Uterus (tissue), 4 donors: ENCODE data around the gene CDH13. TPM values are rescaled to one million over a fixed set of nuclear protein-coding genes. Genes with fewer than 3 reads are reported as not detected.

Experiments used
- DNase-seq, 2 donors: peaks; one replicate each; pipeline ENCODE4 v3.0.0-alpha.2; 2019 to 2020
- H3K27ac ChIP-seq, 2 donors: fragments of 200-600 bp; sonication (generic); 1 replicate in 1 of 2; 2 replicates in 1 of 2; pipeline ENCODE4 v1.5.1; 2016 to 2018
- H3K27me3 ChIP-seq, 2 donors: fragments of 200-600 bp; sonication (generic); one replicate each; pipeline ENCODE4 v1.5.1; 2018 to 2019; ENCODE audit warnings: control low read depth in 1 of 2
- H3K36me3 ChIP-seq, 2 donors: fragments of 200-600 bp; sonication (generic); one replicate each; pipeline ENCODE4 v1.5.1; 2019; ENCODE audit warnings: control low read depth in 1 of 2
- H3K4me1 ChIP-seq, 2 donors: fragments of 200-600 bp; sonication (generic); one replicate each; pipeline ENCODE4 v1.5.1; 2018 to 2019; ENCODE audit warnings: control low read depth in 1 of 2
- H3K4me3 ChIP-seq, 2 donors: fragments of 200-600 bp; sonication (generic); 1 replicate in 1 of 2; 2 replicates in 1 of 2; pipeline ENCODE4 v1.5.1; 2018 to 2019; ENCODE audit warnings: mild to moderate bottlenecking in 1 of 2
- H3K9me3 ChIP-seq, 2 donors: fragments of 200-600 bp; sonication (generic); one replicate each; pipeline ENCODE4 v1.5.1; 2019; ENCODE audit warnings: control low read depth in 1 of 2
- CTCF ChIP-seq, 4 experiments: fragments of 200-600 bp in 2 of 4; fragments of 450-650 bp in 2 of 4; sonication (generic) in 2 of 4; IDR thresholded peaks; one replicate each; pipeline ENCODE4 v1.5.1; 2016 to 2019; ENCODE audit warnings: antibody characterized with exemption in 4 of 4, mild to moderate bottlenecking in 2 of 4, moderate library complexity in 1 of 4
- POLR2A ChIP-seq, 2 donors: fragments of 450-650 bp; IDR thresholded peaks; one replicate each; pipeline ENCODE4 v1.6.1; 2016; ENCODE audit warnings: antibody characterized with exemption in 2 of 2, mild to moderate bottlenecking in 1 of 2, moderate library complexity in 1 of 2
- intact Hi-C: fragments of 100-400 bp; cut with DNase I; formaldehyde crosslinking; loops from one replicate; pipeline ENCODE4 v1.15.1; 2023; ENCODE audit warnings: low total_unique reads
- total RNA-seq, 4 donors: library from RNA; depleted of rRNA in 3 of 4; stranded (reverse); fragments of >200 nt in 3 of 4; gene quantifications; one replicate each; pipeline versions ENCODE4 v1.1.0 to v1.2.4, GENCODE V29; 2014 to 2023
- donor health status: DM: yes; HTN: yes; CAD: no.

CDH13 gene
- total RNA-seq, 4 donors from 2014 or later = 49.1 to 99.4 (median 82.7) TPM

- no peak for DNase-seq
- no peaks in the 10 kb centered on the region for H3K4me1 ChIP-seq
- no peak for TF ChIP-seq CTCF (IDR thresholded peaks at IDR 0.05)
- no peak for TF ChIP-seq POLR2A (IDR thresholded peaks at IDR 0.05)
- H3K27me3 ChIP-seq = no peaks in the 10 kb centered on the region
- intact Hi-C loops = no loop called here
- no peaks in the 10 kb centered on the region for H3K36me3 ChIP-seq
- H3K9me3 ChIP-seq = no peaks in the 10 kb centered on the region
- no peak overlapping the region for H3K4me3 ChIP-seq
- H3K27ac ChIP-seq = no peak overlapping the region
Observed at GRCh38 chr16:83831456-83831987, 1204.8 kb downstream of the CDH13 start.

GRCh38 chr16:83833921-83834320, 1207.2 kb downstream of the CDH13 start:
- no peaks in the 10 kb centered on the region for H3K27me3 ChIP-seq
- H3K4me3 ChIP-seq = no peak overlapping the region
- TF ChIP-seq CTCF (IDR thresholded peaks at IDR 0.05) = no peak
- no peak for TF ChIP-seq POLR2A (IDR thresholded peaks at IDR 0.05)
- H3K27ac ChIP-seq = no peak overlapping the region
- H3K4me1 ChIP-seq = no peaks in the 10 kb centered on the region
- no peaks in the 10 kb centered on the region for H3K9me3 ChIP-seq
- DNase-seq = no peak
- no peaks in the 10 kb centered on the region for H3K36me3 ChIP-seq
- intact Hi-C loops = no loop called here

GRCh38 chr16:83835586-83836566, 1209.1 kb downstream of the CDH13 start:
- intact Hi-C loops = no loop called here

GRCh38 chr16:83837566-83837965, 1210.8 kb downstream of the CDH13 start:
- Histone ChIP-seq H3K27me3 (no peaks in the 10 kb centered on the region), H3K4me1 (no peaks in the 10 kb centered on the region), H3K36me3 (no peaks in the 10 kb centered on the region), H3K4me3 (no peak overlapping the region), H3K9me3 (no peaks in the 10 kb centered on the region), H3K27ac (no peak overlapping the region)
- no peak for TF ChIP-seq CTCF (IDR thresholded peaks at IDR 0.05)
- TF ChIP-seq POLR2A (IDR thresholded peaks at IDR 0.05) = no peak
- no peak for DNase-seq
- intact Hi-C loops = no loop called here

More at GRCh38 chr16:83835586-83836566, 1209.1 kb downstream of the CDH13 start:
- Histone ChIP-seq H3K4me3 (no peak overlapping the region), H3K27me3 (no peaks in the 10 kb centered on the region), H3K4me1 (no peaks in the 10 kb centered on the region), H3K27ac (no peak overlapping the region), H3K9me3 (no peaks in the 10 kb centered on the region), H3K36me3 (no peaks in the 10 kb centered on the region)
- TF ChIP-seq CTCF (IDR thresholded peaks at IDR 0.05) (no peak), POLR2A (IDR thresholded peaks at IDR 0.05) (no peak)
- no peak for DNase-seq

GRCh38 chr16:83838151-83838550, 1211.4 kb downstream of the CDH13 start:
- Histone ChIP-seq H3K4me3 (no peak overlapping the region), H3K4me1 (no peaks in the 10 kb centered on the region), H3K27me3 (no peaks in the 10 kb centered on the region), H3K9me3 (no peaks in the 10 kb centered on the region), H3K27ac (no peak overlapping the region), H3K36me3 (no peaks in the 10 kb centered on the region)
- DNase-seq = no peak
- TF ChIP-seq CTCF (IDR thresholded peaks at IDR 0.05) = no peak
- intact Hi-C loops = no loop called here
